ENCODE data around the gene LDLRAD2.

LDLRAD2 gene

DNA sequence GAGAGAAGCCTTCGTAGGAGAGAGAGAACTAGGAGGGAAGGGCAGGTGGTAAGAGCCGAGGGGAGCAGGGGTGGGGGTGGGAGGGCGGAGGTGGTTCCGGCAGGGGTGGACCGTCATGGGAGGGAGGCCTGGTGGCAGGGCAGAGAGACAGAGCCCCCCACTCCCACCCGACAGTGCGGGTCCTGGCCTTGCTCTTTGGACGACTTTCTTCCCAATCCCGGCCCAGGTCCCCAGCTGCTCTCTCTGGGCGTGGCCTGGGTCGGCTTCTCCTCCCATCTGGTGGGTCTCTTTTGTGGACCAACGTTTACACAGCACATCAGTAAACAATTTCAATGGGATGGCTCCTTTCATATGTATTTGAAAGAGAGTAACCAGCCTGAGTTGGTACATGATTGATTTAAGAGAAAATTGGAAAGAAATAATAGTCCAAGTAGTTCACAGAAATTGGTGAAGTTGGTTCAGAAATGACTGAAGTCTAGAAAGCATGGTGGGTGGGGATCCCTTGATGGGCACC lies 56.9 kb downstream of the LDLRAD2 start:
- in situ Hi-C loops (cut with HindIII; ENCODE audit: low pct_ligation_motif_present, low pct_unique_long_range_greater_than_20kb, low sequenced_read_pairs), result no loop called here
- no peak for DNase-seq

DNA sequence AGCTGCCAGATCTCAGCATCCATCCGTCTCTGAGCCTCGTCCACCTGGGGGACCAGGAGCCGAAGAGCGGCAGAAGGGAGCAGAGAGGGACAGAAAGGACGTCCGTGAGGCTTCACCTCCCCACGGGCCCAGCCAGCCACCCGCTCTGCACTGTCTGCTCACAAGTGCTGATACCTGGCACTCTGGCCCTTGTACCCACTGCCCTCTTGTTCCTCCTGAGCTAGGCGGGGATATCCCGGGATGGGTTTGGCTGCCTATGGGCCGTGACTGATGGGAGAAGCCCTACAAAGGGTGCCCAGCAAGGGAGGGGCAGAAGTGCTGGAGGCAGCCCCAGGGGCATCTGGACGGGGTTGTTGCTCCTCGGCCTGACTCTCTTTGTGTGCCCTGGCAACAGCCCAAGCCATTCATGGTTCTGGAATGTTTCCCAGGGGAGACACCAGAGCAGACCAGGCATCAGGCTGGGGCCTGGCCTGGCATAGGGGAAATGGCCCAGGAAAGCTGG lies 57.6 kb downstream of the LDLRAD2 start:
- in situ Hi-C loops (cut with HindIII; ENCODE audit: low pct_ligation_motif_present, low pct_unique_long_range_greater_than_20kb, low sequenced_read_pairs), result no loop called here
- DNase-seq, result peak; percentile 91

DNA sequence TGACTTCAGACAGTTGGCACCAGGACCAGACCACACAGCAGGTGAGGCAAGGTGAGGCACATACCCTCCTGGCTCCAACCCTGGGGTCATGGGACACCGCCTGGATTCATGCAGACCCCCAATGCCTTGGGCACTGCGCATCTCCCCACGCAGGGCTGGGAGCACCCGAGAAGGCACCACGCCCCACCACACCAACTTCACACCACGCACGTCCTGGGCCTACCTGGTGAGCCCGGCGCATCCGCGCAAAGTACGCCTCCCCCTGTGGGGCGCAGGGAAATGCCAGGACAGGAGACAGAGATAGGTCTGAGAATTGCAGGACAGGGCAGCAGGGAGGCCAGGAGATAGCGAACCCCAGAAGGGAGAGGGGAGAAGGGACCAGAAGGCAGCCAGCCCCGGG lies 58.5 kb downstream of the LDLRAD2 start:
- DNase-seq, result no peak
- in situ Hi-C loops (cut with HindIII; ENCODE audit: low pct_ligation_motif_present, low pct_unique_long_range_greater_than_20kb, low sequenced_read_pairs), result no loop called here

DNA sequence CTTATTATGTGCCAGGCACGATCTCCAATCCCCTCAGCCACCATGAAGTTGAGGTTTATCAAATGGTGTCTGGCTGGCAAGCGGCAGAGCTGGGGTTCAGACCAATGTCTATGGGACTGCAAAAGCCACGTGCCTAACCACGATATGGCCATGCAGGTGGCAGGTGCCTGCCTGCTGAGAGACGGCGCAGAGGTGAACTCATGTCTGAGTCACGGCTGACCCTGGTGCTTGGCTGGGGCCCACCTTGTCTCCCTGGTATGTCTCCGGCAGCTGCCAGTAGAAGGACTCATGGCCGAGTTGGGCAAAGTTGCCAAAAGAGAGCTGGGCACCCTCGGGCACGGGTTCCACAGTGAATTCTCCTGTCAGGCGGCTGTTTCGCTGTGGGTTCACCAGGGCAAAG lies 59.9 kb downstream of the LDLRAD2 start:
- DNase-seq, result no peak
- in situ Hi-C loops (cut with HindIII; ENCODE audit: low pct_ligation_motif_present, low pct_unique_long_range_greater_than_20kb, low sequenced_read_pairs), result no loop called here

DNA sequence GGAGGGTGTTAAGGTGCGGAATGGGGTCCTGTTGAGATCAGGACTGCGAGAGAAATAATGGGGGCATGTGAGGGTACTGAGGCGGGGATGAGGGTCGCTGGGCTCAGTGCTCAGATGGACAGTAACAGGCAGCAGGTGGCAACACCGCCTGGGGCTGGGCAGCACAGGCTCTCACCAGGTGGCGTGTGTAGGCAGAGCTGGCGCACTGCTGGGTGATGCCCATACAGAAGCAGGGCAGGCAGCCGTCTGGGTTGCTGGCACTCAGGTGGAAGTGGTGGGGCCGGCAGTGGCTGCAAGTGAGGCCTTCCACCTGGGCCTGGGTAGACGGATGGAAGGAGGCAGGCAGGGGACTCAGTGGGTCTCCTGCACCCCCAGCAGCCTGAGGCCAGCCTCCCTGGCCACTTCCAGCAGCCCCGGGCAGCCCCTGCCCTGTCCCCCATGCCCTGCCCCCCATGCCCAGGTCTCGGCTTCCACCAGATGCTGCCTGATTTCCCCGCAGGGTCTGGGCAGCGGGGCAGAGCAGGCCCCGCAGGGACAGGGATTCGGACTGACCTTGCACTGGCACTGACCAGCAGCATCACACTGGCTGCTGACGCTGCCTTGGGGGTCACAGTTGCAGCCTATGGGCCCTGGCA lies 60.5 kb downstream of the LDLRAD2 start:
- DNase-seq, result no peak
- in situ Hi-C loops (cut with HindIII; ENCODE audit: low pct_ligation_motif_present, low pct_unique_long_range_greater_than_20kb, low sequenced_read_pairs), result no loop called here

DNA sequence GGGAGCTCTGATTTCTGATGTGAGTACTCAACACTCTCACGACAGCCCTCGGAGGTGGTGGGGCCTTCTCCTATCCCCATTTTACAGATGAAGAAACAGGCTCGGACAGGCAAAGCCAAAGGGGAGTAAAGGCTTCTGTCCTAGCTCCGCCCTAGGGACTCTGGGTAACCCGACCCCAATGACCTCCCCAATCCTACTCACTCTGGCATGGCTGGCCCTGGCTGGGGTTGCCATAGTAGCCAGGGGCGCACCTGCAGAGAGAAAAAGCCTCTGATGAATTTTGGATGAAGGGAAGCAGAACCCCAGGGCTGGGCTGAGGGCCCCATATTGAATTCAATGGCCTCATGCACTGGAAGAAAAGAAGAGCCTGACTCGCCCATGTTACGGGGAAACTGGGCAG lies 61.1 kb downstream of the LDLRAD2 start:
- no peak for DNase-seq
- in situ Hi-C loops (cut with HindIII; ENCODE audit: low pct_ligation_motif_present, low pct_unique_long_range_greater_than_20kb, low sequenced_read_pairs), result no loop called here

DNA sequence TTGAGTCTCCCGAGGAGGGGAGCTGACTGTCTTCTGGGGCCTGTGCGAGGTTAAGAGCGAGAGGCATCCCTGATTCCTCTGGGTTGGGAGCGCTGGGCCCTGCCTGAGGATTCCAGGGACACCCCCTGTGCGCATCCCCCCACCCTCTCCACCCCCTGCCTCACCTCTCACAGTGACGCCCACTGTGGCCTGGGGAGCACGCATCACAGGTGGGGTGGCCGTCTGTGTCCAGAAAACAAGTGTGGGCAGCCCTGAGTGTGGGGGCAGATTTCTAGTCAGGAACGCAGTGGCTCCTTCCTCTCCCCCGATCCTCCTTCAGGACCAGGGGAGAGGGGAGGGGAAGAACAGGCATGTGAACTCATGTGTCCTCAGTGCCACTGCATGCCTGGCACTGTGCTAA lies 61.7 kb downstream of the LDLRAD2 start:
- DNase-seq, result no peak
- in situ Hi-C loops (cut with HindIII; ENCODE audit: low pct_ligation_motif_present, low pct_unique_long_range_greater_than_20kb, low sequenced_read_pairs), result no loop called here

DNA sequence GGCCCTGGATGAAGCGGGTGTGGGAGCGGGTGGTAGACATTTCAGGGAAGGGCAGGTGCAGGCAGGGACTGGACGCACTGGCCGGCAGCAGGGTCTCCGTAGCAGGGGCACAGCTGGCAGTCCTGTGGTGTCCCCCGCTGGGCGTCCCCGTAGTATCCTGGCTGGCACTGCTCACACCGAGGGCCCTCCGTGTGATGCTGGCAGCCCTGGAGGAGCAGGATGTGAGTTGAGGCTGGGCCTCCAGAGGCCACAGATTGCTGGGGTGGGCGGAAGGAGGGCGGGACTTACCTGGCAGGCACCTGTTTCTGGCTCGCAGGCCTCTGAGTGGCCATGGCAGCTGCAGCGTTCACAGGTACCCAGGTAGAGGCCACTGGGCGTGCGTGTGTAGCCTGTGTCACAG lies 62.3 kb downstream of the LDLRAD2 start:
- no peak for DNase-seq
- in situ Hi-C loops (cut with HindIII; ENCODE audit: low pct_ligation_motif_present, low pct_unique_long_range_greater_than_20kb, low sequenced_read_pairs), result no loop called here

All from ACHN (cell line).